ENCODE results near the gene TBC1D2. TPM values are rescaled to one million over a fixed set of nuclear protein-coding genes. Genes with fewer than 3 reads are reported as not detected.

Gene TBC1D2
- total RNA-seq, 1 experiment from 2014 or later: 58.4 TPM

GRCh38 chr9:98186236-98186635, 69.2 kb downstream of the TBC1D2 start:
- intact Hi-C loops (cut with micrococcal nuclease): no loop called here
- Mint-ChIP-seq H3K4me3 (ENCODE audit: unreplicated experiment) (no peak overlapping the region), H3K27ac (ENCODE audit: low read depth, unreplicated experiment) (no peak overlapping the region), H3K27me3 (ENCODE audit: insufficient read depth, unreplicated experiment) (no peaks in the 10 kb centered on the region), H3K9me3 (ENCODE audit: unreplicated experiment) (no peaks in the 10 kb centered on the region), H3K36me3 (ENCODE audit: insufficient read depth, unreplicated experiment) (no peaks in the 10 kb centered on the region), H3K4me1 (ENCODE audit: insufficient read depth, unreplicated experiment) (peaks cover 15% of the 10 kb centered on the region)
- no peak for TF ChIP-seq CTCF (IDR thresholded peaks at IDR 0.05; ENCODE audit: unreplicated experiment)
- DNase-seq (ENCODE audit: unreplicated experiment): no peak
- ChIA-PET CTCF (interaction anchor here (0.6 to 0.7 kb wide), 2 partner anchors 69 to 76 kb away, joined by 3 read pairs; no protein-coding TSS in a partner anchor), POLR2A (interaction anchor here (1.0 kb wide), 1 partner anchor 8 kb away, joined by 3 read pairs; no protein-coding TSS in a partner anchor)
- no TSS peak for BruUV-seq (replicated peaks)

- Mint-ChIP-seq H3K36me3 (ENCODE audit: insufficient read depth, unreplicated experiment) (no peaks in the 10 kb centered on the region), H3K4me3 (ENCODE audit: unreplicated experiment) (no peak overlapping the region)
Measured at GRCh38 chr9:98185611-98186171, 69.8 kb downstream of the TBC1D2 start.

GRCh38 chr9:98185021-98185567, 70.4 kb downstream of the TBC1D2 start:
- H3K27ac Mint-ChIP-seq (ENCODE audit: low read depth, unreplicated experiment): no peak overlapping the region
- TF ChIP-seq CTCF (IDR thresholded peaks at IDR 0.05; ENCODE audit: unreplicated experiment): no peak
- DNase-seq (ENCODE audit: unreplicated experiment): no peak
- H3K27me3 Mint-ChIP-seq (ENCODE audit: insufficient read depth, unreplicated experiment): no peaks in the 10 kb centered on the region
- no peak overlapping the region for H3K4me3 Mint-ChIP-seq (ENCODE audit: unreplicated experiment)
- H3K36me3 Mint-ChIP-seq (ENCODE audit: insufficient read depth, unreplicated experiment): no peaks in the 10 kb centered on the region
- POLR2A ChIA-PET: no interaction called here
- peaks cover 15% of the 10 kb centered on the region for H3K4me1 Mint-ChIP-seq (ENCODE audit: insufficient read depth, unreplicated experiment)
- no TSS peak for BruUV-seq (replicated peaks)
- intact Hi-C loops (cut with micrococcal nuclease): no loop called here
- CTCF ChIA-PET: interaction anchor here (0.6 to 1.5 kb wide), 4 partner anchors 9 to 614 kb away, joined by 3 to 7 read pairs (median 3); no protein-coding TSS in a partner anchor
- no peaks in the 10 kb centered on the region for H3K9me3 Mint-ChIP-seq (ENCODE audit: unreplicated experiment)

More at GRCh38 chr9:98185611-98186171, 69.8 kb downstream of the TBC1D2 start:
- DNase-seq (ENCODE audit: unreplicated experiment): no peak
- no TSS peak for BruUV-seq (replicated peaks)
- TF ChIP-seq CTCF (IDR thresholded peaks at IDR 0.05; ENCODE audit: unreplicated experiment): no peak
- ChIA-PET CTCF (interaction anchor here (0.5 to 1.2 kb wide), 4 partner anchors 8 to 540 kb away, joined by 3 read pairs; no protein-coding TSS in a partner anchor), POLR2A (interaction anchor here (1.0 kb wide), 1 partner anchor 9 kb away, joined by 3 read pairs; no protein-coding TSS in a partner anchor)
- Mint-ChIP-seq H3K27me3 (ENCODE audit: insufficient read depth, unreplicated experiment) (no peaks in the 10 kb centered on the region), H3K4me1 (ENCODE audit: insufficient read depth, unreplicated experiment) (peaks cover 15% of the 10 kb centered on the region), H3K27ac (ENCODE audit: low read depth, unreplicated experiment) (no peak overlapping the region), H3K9me3 (ENCODE audit: unreplicated experiment) (no peaks in the 10 kb centered on the region)
- intact Hi-C loops (cut with micrococcal nuclease): no loop called here

- intact Hi-C loops (cut with micrococcal nuclease): no loop called here
- no peak overlapping the region for H3K4me3 Mint-ChIP-seq (ENCODE audit: unreplicated experiment)
- H3K9me3 Mint-ChIP-seq (ENCODE audit: unreplicated experiment): no peaks in the 10 kb centered on the region
- no TSS peak for BruUV-seq (replicated peaks)
- TF ChIP-seq CTCF (IDR thresholded peaks at IDR 0.05; ENCODE audit: unreplicated experiment): no peak
- H3K27ac Mint-ChIP-seq (ENCODE audit: low read depth, unreplicated experiment): no peak overlapping the region
- POLR2A ChIA-PET: no interaction called here
- H3K4me1 Mint-ChIP-seq (ENCODE audit: insufficient read depth, unreplicated experiment): peaks cover 15% of the 10 kb centered on the region
- no peaks in the 10 kb centered on the region for H3K27me3 Mint-ChIP-seq (ENCODE audit: insufficient read depth, unreplicated experiment)
- CTCF ChIA-PET: interaction anchor here (0.6 to 1.5 kb wide), 3 partner anchors 46 to 615 kb away, joined by 3 to 7 read pairs (median 3); no protein-coding TSS in a partner anchor
- H3K36me3 Mint-ChIP-seq (ENCODE audit: insufficient read depth, unreplicated experiment): no peaks in the 10 kb centered on the region
- no peak for DNase-seq (ENCODE audit: unreplicated experiment)
Measured at GRCh38 chr9:98184326-98184725, 71.1 kb downstream of the TBC1D2 start.
